Measurements from ENCODE around the gene FBRS.
A peak's percentile ranks its signal among the peaks of the same experiment; 100 is the strongest.
"Not testable (repeated sequence)": the region's sequence is repeated elsewhere in the genome, so short reads cannot be mapped to it uniquely, and the experiment has no call there.

Gene FBRS

DNA sequence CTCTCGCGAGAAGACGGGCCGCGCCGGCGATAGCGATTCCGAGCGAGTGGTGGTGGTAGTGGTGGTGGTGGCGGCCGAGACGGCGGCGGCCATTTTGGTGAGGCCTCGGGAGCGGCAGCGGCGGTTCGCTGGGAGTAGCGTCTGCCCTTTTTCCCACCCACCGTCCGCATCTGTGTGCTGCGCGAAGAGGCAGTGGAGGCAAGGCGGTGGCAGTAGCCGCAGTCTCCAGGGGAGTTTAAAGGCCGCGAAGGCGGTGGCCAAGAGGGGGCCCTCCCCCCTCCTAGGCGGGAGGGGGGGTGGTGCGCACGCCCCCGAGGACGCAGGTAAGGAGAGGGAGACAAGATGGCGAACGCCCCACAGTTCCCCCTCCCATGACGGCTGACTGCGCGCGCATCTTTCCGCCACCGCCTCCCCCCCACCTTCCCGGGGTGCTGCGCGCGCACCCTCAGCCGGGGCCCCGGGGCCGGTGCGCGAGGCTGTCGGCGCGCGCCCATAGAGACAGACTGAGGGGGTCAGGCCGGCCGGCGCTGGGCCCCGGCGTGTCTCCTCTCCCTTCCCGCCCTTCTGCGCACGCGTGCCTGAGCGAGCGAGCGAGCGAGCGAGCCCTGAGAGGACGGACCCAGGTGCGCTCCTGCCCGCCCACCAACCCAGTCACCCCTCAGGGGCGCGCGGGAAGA lies 40.0 kb downstream of the FBRS start:
- DNase-seq (ENCODE audit: low read depth in 2 of 2): peak; percentile 95

DNA sequence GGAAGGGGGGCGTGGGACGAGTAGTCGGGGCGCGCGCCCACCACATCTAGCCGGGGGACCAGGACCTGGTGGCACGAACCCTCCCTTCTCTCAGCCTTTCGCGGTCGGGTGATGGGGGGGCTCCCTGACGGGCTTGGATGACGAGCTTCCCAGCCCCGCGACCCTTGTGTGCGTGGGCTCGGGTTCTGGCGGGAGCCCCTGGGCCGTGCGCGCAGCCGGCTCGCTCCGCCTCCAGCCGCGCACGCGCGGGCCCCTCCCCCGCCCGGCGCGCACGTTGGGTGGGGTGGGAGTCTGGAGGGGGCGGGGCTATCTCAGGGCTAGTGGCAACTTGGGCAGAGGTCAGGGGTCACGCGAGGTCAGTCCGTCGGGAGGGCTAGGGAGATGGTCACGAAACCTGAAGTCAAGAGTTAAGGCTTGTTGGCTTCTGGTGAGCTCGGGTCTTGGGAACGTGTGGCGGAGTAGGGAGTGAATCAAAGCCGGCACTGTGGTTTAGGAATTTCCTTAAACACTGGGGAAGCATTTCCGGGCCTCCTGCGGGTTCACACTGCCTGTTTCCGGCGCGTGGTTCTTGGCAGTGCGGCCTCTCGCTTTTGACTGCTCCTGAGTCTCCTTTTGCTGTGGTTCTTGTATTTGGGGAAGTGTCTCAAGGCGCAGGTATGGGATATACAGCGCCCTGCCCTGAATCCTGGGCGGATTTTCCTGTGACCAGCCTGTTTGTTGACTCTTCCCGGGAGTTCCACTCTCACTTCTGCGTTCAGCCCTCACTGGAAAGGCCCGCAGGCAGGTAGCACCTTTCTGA lies 40.8 kb downstream of the FBRS start, which contains the start of gene SRCAP:
Gene SRCAP, plus strand, starts transcription at position 356 of the 799 bp plus-strand sequence. CDS start 1,654 bp downstream, outside the sequence.
- peak; percentile 31 to 39 for DNase-seq (ENCODE audit: low read depth in 2 of 2)

DNA sequence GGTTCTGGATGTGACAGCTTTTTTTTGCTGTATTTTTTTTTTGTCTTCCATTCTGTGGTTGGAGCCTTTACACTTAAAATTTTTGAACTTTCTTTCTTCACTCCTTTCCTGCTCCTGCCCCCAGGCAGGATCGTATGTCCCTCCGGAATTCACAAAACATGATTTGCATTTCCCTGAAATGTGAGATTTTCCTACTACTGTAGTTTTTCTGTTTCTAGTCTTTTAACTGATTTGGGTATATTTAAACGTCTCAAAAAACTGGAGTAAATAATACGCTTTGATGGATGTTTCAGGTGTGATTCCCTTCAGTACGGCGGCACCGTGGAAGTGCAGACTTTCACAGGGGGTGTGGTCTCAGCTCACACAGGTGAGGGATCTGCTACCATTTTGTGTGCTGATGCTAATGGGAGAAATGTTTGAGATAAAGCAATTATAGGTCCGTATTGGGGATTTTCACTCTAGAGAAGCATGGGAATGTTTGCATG lies 41.4 kb downstream of the FBRS start:
- no peak for DNase-seq (ENCODE audit: low read depth in 2 of 2)

DNA sequence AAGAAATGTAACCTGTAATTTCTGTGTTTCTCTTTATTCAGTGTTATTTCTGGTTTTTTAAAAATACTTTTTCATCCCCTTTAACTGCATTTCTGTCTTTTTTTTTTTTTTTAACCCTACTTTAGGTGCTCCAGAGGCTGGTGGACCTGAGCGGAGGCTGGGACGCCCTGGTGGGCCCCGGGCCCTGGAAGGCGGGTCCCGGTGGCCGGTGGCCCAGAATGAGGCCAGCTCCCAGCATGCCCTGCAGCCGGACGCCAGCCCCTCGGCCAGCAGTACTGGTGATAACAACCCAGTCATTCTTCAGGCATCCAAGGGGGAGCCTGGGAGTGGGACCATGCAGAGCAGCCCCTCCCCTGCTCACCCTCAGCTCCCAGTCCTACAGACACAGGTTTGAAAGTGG lies 42.3 kb downstream of the FBRS start:
- no peak for DNase-seq (ENCODE audit: low read depth in 2 of 2)

DNA sequence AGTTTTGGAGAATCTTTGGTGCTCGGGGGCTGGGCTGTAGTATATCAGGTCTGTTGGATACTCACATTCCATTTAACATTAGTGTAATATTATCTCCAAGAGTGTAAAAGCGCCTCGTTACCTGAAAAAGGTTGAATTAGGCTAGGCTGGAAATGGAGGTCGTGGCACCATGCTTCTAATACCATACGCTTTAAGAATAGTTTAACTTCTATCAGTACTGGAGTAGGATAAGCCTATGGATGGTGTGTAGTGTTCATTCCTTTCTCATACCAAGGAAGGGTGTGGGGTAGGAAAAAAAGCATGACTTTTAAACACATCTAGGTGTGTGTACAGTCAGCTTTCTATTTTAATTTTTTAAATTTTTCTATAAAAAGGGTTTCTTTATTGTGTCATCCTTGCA lies 42.7 kb downstream of the FBRS start:
- DNase-seq (ENCODE audit: low read depth in 2 of 2): no peak

DNA sequence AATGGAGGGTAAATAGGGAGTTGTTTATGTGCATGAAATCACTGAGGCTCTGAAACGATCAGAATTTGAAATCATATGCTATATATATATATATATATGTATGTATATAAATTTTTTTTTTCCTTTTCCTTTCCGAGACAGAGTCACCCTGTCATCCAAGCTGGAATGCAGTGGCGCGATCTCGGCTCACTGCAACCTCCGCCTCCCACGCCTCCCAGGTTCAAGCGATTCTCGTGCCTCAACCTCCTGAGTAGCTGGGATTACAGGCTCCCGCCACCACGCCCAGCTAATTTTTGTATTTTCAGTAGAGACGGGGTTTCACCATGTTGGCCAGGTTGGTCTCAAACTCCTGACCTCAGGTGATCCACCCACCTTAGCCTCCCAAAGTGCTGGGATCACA lies 44.8 kb downstream of the FBRS start:
- not testable (repeated sequence) for DNase-seq (ENCODE audit: low read depth in 2 of 2)

DNA sequence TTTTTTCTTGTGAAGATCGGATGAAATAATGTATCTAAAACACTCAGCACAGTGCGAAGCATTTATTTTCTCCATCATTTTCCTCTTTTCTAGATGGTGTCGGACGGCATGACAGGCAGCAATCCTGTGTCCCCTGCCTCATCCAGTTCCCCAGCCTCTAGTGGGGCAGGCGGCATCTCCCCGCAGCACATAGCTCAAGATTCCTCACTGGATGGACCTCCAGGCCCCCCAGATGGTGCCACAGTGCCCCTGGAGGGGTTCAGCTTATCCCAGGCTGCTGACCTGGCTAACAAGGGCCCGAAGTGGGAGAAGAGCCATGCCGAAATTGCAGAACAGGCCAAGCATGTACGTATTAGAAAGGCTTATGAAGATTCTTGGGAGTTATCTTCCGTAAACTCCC lies 45.7 kb downstream of the FBRS start:
- DNase-seq (ENCODE audit: low read depth in 2 of 2): no peak

DNA sequence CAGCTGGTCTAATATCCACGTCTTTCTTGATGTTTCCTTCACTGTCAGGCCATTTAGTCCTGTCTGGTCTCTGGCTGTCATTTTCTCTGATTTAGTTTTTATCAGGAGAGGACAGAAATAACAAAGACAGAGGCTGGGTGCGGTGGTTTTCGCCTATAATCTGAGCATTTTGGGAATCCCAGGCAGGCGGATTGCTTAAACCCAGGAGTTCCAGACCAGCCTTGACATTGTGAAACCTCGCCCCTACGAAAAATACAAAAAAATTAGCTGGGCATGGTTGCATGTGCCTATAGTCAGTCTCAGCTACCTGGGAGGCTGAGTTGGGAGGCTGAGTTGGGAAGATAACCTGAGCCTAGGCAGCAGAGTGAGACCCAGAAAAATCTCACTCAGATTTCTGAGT lies 47.8 kb downstream of the FBRS start:
- no peak for DNase-seq (ENCODE audit: low read depth in 2 of 2)

DNA sequence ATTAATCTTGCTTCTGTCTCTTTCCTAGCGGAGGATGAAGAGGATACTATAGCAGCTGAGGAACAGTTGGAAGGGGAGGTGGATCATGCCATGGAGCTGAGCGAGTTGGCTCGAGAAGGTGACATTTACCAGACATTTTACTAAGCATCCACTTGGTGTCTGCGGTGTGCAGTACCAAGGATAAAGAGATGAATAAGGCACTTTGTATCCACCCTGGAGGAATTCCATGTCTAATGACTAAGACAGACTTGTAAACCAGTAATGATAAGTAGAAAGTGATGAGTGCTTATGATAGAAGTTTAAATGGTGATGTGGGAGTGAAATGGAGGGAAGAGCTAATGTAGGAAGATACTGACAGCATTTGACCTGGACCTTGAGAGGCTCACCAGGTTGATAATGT lies 52.7 kb downstream of the FBRS start:
- no peak for DNase-seq (ENCODE audit: low read depth in 2 of 2)

DNA sequence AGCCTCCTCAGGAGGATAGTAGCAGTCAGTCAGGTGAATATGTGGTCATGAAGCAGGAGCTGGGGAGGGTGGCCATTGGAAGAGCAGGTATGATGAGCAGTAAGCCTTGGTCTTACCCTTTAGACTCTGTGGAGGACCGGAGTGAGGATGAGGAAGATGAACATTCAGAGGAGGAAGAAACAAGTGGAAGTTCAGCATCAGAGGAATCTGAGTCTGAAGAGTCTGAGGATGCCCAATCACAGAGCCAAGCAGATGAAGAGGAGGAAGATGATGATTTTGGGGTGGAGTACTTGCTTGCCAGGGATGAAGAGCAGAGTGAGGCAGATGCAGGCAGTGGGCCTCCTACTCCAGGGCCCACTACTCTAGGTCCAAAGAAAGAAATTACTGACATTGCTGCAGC lies 53.5 kb downstream of the FBRS start:
- DNase-seq (ENCODE audit: low read depth in 2 of 2): no peak

DNA sequence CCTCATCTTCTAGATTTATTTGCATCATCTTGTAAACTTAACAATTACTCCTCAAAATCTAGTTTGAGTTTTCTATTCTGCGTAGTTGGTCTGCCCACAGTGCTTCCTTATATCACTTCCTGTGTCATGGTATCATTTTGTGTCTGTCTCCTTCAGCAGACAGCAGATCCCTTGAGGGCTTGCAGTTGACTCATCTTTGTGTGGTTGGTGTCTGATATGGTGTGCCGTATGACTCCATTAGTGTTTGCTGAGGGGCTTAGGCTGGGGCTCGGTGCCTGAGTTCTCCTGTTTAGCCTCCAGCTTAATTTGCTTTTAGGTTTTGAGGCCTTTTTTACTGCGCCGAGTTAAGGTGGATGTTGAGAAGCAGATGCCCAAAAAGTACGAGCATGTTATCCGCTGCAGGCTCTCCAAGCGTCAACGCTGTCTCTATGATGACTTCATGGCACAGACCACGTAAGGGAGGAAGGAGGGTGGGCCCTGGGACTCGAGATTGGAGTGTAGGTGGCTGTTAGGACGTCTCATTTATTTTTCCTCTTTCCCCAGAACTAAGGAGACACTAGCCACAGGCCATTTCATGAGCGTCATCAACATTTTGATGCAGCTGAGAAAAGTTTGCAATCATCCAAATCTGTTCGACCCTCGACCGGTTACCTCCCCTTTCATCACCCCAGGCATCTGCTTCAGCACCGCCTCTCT lies 57.7 kb downstream of the FBRS start:
- no peak for DNase-seq (ENCODE audit: low read depth in 2 of 2)

DNA sequence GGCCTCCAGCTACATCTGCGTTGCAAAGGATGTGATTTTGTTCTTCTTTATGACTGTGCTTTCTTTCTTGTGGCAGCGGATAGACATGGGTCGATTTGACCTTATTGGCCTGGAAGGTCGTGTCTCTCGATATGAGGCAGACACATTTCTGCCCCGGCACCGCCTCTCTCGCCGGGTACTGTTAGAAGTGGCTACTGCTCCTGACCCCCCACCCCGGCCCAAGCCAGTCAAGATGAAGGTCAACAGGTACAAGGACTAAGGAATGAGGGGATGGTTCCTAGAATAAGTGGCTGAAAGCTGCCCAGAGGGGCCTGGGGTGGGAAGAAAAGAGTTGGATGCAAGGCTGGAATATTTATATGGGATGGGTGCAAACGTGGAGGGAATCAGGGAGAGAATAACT lies 61.9 kb downstream of the FBRS start:
- no peak for DNase-seq (ENCODE audit: low read depth in 2 of 2)
